Measurements from ENCODE around the gene TAS2R1. TPM values are rescaled to one million over a fixed set of nuclear protein-coding genes. Genes with fewer than 3 reads are reported as not detected.
"Not testable (repeated sequence)": the region's sequence is repeated elsewhere in the genome, so short reads cannot be mapped to it uniquely, and the experiment has no call there.

The TAS2R1 gene
- total RNA-seq, 2 experiments from 2014 or later: not detected

DNA sequence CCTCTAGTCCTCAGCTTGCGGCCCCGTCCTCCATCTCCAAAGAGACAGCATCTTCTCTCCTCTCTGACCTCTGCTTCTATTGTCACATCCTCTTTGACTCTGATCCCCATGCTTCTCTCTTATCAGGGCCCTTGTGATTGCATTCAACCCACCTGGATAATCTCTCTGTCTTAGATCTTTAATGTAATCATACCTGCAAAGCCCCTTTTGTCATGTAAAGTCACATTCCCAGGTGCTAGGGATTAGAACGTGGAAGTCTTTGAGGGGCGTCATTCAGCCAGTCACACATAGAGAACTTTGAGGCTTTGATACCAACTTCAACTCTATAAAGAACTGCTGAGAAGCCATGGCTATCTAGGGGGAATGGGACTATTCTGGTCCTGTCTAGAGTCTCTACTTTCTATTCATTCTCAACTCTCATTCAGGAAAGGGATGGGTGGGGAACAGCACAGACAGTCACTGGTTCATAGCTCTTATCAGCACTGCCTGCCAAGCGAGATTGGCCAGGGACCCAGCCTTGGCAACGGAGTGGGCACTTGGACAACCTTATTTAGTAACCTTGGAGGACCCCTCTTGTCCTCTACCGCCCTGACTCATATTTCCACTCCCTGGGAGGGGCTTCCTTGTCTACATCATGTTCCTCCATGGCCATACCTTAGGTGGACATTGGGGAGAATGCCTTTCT, 29.0 kb downstream of the TAS2R1 start:
- no peak overlapping the region for H3K4me3 Mint-ChIP-seq
- CTCF ChIA-PET: no interaction called here
- no peaks in the 10 kb centered on the region for H3K4me1 Mint-ChIP-seq (ENCODE audit: low read depth)
- no peaks in the 10 kb centered on the region for H3K27me3 Mint-ChIP-seq
- H3K27ac Mint-ChIP-seq: no peak overlapping the region
- POLR2A ChIA-PET: no interaction called here
- TF ChIP-seq, protein P1, sequence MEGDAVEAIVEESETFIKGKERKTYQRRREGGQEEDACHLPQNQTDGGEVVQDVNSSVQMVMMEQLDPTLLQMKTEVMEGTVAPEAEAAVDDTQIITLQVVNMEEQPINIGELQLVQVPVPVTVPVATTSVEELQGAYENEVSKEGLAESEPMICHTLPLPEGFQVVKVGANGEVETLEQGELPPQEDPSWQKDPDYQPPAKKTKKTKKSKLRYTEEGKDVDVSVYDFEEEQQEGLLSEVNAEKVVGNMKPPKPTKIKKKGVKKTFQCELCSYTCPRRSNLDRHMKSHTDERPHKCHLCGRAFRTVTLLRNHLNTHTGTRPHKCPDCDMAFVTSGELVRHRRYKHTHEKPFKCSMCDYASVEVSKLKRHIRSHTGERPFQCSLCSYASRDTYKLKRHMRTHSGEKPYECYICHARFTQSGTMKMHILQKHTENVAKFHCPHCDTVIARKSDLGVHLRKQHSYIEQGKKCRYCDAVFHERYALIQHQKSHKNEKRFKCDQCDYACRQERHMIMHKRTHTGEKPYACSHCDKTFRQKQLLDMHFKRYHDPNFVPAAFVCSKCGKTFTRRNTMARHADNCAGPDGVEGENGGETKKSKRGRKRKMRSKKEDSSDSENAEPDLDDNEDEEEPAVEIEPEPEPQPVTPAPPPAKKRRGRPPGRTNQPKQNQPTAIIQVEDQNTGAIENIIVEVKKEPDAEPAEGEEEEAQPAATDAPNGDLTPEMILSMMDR (IDR thresholded peaks at IDR 0.05): no peak
- no peaks in the 10 kb centered on the region for H3K9me3 Mint-ChIP-seq
- no peak for ATAC-seq
- no peaks in the 10 kb centered on the region for H3K36me3 Mint-ChIP-seq (ENCODE audit: low read depth)
- no peak for DNase-seq
- intact Hi-C loops (cut with micrococcal nuclease): no loop called here

- TF ChIP-seq, protein P1 (IDR thresholded peaks at IDR 0.05): no peak
- Mint-ChIP-seq H3K36me3 (ENCODE audit: low read depth) (no peaks in the 10 kb centered on the region), H3K27ac (no peak overlapping the region), H3K4me1 (ENCODE audit: low read depth) (no peaks in the 10 kb centered on the region), H3K4me3 (no peak overlapping the region), H3K27me3 (no peaks in the 10 kb centered on the region), H3K9me3 (no peaks in the 10 kb centered on the region)
- DNase-seq (no peak), ATAC-seq (no peak)
- ChIA-PET CTCF (no interaction called here), POLR2A (no interaction called here)
- intact Hi-C loops (cut with micrococcal nuclease): no loop called here
Observed at GRCh38 chr5:9599391-9599790, 30.8 kb downstream of the TAS2R1 start.

- H3K4me1 Mint-ChIP-seq (ENCODE audit: low read depth); POLR2A ChIA-PET; DNase-seq; intact Hi-C loops (cut with micrococcal nuclease); H3K27ac Mint-ChIP-seq; CTCF ChIA-PET; H3K36me3 Mint-ChIP-seq (ENCODE audit: low read depth); H3K4me3 Mint-ChIP-seq; H3K27me3 Mint-ChIP-seq; H3K9me3 Mint-ChIP-seq; ATAC-seq: not testable (repeated sequence)
Observed at GRCh38 chr5:9598329-9598728, 31.8 kb downstream of the TAS2R1 start.

DNA sequence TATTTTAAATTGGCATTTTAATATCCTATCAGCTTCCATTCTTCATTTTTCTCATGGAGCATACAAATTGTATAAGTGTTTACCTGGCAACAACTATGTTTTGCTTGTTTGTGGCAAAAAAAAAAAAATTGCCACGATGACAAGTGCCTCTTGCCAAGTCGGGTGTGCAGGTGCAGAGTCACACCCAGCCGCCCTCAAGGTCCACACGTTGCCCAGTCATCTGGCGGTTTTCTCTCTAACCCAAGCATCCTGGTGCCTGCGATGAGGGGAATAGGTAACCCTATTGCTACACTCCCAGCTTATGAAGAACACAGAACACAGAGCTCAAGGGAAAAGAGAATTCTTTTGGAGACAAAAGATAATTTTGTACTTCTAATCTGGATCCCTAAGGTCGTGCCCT, 32.8 kb downstream of the TAS2R1 start:
- H3K4me3 Mint-ChIP-seq; H3K9me3 Mint-ChIP-seq; H3K4me1 Mint-ChIP-seq (ENCODE audit: low read depth); H3K36me3 Mint-ChIP-seq (ENCODE audit: low read depth); intact Hi-C loops (cut with micrococcal nuclease); H3K27ac Mint-ChIP-seq; DNase-seq; H3K27me3 Mint-ChIP-seq; POLR2A ChIA-PET; ATAC-seq: not testable (repeated sequence)
- CTCF ChIA-PET: interaction anchor here (1.0 kb wide), 1 partner anchor 17 kb away, joined by 3 read pairs; no protein-coding TSS in a partner anchor

DNA sequence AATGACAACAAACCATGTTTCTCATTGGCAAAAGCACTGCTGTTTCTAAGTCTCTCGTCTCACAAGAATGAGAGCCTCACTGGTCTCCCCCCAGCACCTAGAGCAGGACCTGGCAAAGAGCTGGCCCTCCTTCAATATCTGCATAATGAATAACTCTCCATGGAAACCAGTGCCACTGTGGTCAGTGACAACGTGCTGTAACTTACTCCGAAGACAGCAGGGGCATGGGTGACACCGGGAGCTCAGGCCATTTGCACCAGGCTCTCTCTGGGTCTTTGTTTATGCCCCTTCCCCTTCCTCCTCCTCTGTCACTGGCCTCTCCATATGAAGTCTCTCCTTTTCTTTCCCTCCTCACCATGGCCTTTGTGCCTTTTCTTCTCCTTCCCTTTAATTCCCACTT, 33.3 kb downstream of the TAS2R1 start:
- Mint-ChIP-seq H3K9me3 (no peaks in the 10 kb centered on the region), H3K4me3 (no peak overlapping the region), H3K36me3 (ENCODE audit: low read depth) (no peaks in the 10 kb centered on the region), H3K4me1 (ENCODE audit: low read depth) (no peaks in the 10 kb centered on the region), H3K27ac (no peak overlapping the region), H3K27me3 (no peaks in the 10 kb centered on the region)
- ChIA-PET CTCF (interaction anchor here (1.0 kb wide), 1 partner anchor 17 kb away, joined by 3 read pairs; no protein-coding TSS in a partner anchor), POLR2A (no interaction called here)
- no peak for ATAC-seq
- intact Hi-C loops (cut with micrococcal nuclease): no loop called here
- no peak for DNase-seq
- TF ChIP-seq, protein P1 (IDR thresholded peaks at IDR 0.05): no peak

GRCh38 chr5:9596171-9596780, 33.9 kb downstream of the TAS2R1 start:
- no peaks in the 10 kb centered on the region for H3K4me1 Mint-ChIP-seq (ENCODE audit: low read depth)
- no peak overlapping the region for H3K27ac Mint-ChIP-seq
- TF ChIP-seq, protein P1 (IDR thresholded peaks at IDR 0.05): no peak
- ChIA-PET CTCF (interaction anchor here (1.0 kb wide), 1 partner anchor 16 kb away, joined by 3 read pairs; no protein-coding TSS in a partner anchor), POLR2A (no interaction called here)
- no peaks in the 10 kb centered on the region for H3K36me3 Mint-ChIP-seq (ENCODE audit: low read depth)
- no peaks in the 10 kb centered on the region for H3K9me3 Mint-ChIP-seq
- DNase-seq: no peak
- intact Hi-C loops (cut with micrococcal nuclease): no loop called here
- no peak overlapping the region for H3K4me3 Mint-ChIP-seq
- no peak for ATAC-seq
- H3K27me3 Mint-ChIP-seq: no peaks in the 10 kb centered on the region

Measured in activated CD8-positive, alpha-beta T cell treated with anti-CD3 and anti-CD28 coated beads for 36 hours (primary cell).